HG03521 (cell line): ENCODE measurements around the gene CPVL.

Experiments
- ATAC-seq: cut with Tn5 transposase; IDR thresholded peaks from one replicate; pipeline ENCODE4 v1.9.1; 2021; ENCODE audit warnings: mild to moderate bottlenecking, moderate library complexity; ENCODE audit not compliant: unreplicated experiment

Gene CPVL

DNA sequence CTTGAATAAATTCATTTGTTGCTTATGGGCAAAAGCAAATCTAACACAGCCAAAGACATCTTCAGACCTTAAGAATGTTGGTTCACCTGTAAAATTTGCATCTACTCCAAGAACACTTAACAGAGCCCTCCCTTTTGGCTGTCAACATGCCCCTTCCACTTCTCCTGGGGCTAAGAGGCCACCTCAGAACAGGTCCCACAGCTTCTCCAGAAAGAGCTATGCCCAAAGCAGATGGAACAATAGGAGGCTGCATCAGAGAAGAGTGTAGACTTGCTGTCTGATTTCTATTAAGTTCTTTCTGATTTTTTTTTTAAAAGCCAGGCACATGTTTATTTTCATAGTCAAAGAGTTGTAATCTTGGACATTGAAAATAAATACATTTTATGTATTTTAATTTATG, 162.1 kb downstream of the CPVL start:
- no peak for ATAC-seq

DNA sequence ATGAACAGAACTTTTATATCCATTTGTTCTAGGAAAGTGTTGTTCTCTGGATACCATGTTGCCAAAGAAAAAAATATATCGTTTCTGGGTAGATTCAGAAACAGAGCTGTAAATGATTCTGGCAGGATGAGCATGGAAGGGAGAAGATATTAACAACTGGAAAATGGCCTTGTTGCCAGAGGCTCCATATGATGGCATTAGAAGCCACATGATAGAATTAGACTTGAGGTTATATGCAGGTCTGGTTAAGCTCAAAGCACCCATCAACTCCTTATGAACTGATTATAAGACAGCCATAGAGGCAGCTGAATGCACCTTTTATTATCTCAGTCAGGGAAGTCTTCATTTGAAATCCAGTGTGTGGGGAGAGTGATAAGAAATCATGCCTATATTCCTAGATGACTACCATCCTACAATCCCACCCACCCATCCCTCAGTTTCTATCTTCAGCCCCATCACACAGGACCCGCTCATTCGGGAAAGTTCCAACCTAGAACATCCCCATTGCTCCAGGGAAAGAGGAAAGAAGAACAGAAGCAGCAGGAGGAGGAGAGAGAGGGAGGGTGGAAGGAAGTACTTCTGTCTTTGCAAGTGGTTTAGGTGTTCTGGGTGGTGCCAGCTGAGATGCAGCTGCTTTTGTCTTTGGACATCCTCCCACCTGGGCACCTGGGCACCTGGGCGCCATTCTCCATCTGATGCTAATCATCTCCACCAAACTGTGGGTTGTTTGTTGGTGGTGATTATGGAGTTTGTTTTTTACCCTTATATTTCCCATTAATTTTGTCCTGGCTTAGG, 162.7 kb downstream of the CPVL start:
- ATAC-seq, result no peak

DNA sequence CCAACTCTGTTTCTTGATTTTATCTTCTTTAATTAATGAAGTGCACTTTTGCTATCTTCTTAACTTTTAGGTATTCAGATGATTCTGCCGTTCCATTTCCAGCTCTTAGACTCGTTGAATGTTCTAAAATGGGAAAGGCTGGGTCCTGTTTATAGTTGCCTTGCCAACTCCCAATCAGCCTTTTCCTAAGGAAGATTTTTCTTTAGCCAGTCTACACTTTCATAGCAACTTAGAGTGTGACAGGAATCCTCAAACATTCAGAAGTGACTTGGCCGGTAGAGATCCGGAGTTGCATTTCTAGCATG, 165.2 kb downstream of the CPVL start:
- no peak for ATAC-seq

DNA sequence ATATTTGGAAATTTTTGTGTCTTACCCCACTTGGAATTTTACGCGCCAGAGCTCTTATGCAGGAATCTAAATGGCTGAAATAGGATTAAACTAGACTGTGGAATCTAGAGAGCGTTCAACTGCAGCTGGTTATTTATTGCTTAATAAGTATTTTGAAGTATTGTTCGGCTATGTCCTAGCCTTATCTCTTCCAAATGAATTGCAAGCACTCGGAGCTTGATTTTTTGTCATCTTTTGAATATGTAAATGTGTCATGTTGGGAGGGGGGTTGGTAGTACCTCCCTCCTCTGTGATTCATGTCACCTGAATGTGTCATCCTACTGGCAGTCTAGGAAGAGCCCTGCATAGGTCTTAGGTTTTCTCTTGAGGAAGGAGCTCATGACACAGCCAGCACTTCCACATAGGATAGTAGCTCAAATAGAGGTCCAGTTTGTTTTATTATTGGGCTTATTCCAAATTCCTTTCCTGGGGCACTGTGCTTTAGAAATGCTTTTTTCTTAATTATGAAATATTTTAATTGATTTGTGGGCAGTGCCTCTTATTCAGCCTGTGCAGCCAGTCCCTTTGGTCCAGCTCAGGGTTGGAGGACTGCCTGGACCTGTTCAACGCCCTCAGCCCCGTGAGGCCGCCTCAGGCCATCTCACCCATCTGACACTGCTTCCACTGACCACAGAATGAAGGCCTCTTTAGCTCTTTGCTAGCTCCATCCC, 165.7 kb downstream of the CPVL start:
- ATAC-seq, result no peak

DNA sequence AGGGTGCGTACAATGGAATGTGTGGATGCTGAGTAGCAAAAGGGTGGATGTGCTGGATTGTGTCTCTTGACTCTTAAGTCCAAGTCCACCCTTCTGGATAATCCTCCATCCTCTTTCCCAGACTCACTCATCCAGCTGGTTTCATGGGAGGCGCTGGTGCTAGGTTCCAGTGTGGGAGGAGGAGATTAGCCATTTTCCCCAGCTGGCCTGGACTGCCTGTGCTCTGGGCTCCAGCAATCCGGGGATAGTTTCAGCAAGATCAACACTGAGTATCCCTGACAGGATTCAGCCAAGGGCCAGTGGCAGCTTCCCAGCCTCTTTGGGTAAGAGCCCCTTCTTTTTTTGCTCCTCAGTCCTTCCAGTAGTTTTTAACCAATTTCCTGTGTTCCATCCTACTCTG, 166.6 kb downstream of the CPVL start:
- no peak for ATAC-seq

DNA sequence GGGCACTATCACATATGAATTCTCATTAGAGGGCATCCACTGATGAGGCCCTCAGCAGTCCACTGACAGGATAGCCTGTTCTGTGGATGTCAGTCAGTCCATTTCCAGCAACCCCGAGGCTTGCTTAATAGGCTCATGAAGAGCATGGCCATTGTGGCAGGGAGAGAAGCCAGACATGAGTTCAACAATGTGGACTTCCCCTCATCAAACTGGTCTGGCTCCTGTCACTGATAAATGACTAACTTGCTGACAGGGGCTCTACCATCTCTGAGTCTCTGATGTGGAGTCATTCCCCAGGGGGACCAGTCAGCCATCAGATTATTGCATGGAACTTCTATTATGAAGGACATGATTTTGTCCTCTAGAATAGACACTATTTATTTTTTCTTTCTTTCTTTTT, 168.5 kb downstream of the CPVL start:
- ATAC-seq, result no peak

DNA sequence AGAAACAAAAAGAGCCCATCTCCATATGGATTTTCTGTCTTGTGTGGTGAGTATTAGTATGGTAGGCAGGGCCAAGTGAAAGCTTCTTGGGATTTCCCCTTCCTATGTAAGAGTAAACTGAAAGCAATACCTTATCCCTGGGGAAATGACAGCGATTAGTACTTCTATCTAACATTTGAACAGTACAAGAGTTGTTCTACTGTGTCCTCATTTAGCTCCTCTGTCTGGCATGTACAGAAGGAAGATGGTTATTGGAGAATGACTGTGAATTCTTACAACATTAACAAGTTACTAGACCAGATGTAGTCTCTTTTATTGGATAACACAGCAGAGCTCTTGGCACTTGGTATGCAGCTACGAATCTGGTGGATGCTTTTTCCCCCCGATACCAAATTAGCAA, 170.3 kb downstream of the CPVL start:
- ATAC-seq, result no peak

DNA sequence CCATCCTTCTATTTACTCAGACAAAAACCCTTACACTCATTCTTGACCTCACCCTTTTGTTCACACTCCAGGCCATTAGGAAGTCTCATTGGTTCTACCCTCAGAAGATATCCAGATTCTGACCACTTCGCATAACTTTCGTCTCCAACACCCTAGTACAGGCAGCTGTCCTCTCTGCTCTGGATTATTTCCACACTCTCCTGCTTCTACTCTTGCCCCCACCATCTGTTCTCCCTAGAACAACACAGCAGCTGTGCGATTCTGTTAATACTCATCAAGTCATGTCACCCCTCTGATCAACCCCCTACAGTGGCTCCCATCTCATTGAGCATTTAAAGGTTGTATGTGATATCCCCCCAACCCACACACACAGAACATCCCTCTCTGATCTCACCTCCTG, 172.7 kb downstream of the CPVL start:
- no peak for ATAC-seq

DNA sequence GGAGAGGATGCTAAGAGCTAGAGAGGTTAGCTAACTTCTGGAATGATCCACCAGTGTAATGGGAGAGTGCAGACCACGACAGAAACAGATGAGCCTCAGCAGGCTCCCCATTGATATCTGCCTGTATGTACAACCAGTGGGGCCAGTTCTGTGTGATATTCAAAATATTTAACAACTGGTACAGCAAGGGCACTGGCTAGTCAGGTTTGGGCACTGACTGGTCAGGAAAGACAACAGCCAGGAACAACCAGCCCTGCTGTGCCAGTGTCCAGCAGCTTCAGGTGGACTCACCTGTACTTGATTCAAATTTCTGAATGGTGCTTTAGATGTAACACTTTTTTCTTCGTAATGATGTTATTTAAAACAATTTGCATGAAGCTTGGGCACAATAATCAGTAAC, 182.3 kb downstream of the CPVL start:
- ATAC-seq, result no peak

DNA sequence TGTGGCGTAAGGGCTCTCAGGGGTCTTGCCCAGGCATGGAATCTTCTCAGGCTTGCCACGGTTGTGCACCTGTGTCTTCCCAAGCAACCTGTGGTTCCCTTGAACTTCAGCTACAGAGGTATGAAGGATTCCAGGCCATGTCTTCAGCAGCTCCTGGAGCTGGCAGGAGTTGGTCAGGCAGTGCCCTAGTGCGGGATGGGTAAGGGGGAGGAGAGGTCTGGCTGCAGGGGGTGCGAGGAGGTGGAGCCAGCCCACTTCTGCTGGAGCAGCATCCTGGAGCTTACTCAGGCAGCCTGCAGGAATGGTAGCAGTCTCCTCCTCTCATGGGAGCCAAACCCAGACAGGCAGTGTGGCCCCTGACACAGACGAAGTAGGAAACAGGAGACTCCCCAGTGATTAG, 184.4 kb downstream of the CPVL start:
- ATAC-seq, result no peak

DNA sequence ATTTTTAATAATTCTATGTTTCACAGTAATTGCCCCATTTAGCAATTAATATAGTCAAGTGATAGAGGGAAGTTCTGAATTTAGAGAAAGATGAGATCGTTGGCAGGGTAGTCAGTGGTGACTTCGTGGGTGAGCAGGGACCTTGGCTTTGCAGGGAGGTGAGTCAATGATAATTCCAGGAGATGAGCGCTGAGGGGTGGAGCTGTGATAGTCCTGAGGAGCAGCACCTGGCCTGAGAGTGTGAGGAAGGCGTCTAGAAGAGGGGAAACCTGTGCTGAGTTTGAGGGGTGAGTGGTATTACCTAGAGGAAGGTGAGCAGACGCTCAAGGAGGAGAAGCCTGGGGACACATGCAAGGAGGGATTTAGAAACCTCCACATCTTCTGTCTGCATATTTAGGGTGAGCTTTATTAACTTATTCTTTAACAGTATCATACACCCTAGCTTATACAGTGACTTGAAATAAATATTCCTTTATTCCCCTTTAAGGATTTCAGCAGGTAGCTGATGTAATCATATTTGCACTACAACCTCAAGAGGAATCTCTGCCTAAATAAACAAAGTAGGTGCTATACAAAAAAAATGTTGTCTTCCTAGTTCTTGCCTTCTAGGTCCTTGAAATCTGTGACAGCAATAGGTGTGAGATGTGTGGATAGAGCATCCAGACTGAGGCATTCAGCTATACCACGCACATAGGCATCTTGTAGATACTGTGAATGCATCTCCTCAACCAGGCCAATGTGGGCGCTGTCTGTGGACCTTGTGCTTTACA, 186.1 kb downstream of the CPVL start:
- no peak for ATAC-seq

DNA sequence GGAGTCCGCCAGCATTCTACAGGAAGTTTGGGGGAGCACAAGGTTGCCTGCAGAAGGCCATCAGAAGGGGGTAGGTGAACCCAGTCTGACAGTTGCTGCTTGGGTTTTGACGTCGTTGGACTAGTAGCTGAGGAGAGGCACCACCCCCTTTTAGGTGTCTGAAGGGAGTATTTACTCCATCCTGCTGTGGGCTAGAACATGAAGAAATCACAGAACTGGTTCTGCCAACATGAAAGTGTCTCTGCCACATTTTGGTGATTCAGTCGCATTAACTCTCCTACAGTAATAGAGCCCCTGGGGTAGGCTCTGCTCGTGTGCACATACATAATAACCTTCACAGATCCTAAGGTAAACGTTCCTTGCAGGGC, 187.4 kb downstream of the CPVL start:
- ATAC-seq, result no peak

DNA sequence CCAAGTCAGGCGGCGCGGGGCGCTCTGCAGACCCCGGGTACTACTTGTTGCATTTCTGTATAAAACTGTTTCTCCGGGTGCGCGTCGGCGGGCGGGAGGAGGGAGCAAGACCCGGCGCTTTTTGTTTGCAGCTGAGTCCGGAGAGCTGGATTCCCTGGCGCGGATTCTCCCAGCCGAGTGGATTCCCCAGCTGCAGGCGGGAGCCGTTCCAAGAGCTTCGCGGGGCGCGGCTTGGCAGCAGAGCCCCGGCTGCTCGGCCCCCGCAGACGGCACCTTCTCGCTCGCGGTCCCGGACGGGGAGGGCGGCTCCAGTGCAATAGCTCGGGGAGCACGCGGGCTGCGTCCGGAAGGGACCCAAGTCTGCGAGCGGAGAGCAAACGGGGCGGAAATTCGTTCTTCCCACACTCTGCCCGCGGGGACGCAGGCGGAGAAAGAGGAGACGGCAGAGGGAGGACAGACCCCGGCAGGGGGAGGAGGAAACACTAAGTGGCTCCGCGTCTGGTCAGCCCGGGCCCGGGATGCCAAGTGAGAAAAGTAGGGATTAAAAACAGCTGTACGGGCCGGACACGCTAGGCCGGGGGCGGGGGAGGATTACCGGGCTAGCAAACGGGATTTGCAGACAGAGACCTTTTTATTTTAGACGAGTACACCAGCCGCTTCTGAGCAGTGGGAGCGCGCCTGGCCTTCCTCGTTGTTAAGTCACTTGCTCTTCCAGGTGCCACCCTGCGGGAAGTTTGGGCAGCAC, 187.9 kb downstream of the CPVL start, which contains the start of gene TRIL:
Gene TRIL (minus strand): TSS at position 96 of the 745 bp plus-strand sequence. CDS start 284 bp downstream, outside the sequence.
- ATAC-seq, result no peak

DNA sequence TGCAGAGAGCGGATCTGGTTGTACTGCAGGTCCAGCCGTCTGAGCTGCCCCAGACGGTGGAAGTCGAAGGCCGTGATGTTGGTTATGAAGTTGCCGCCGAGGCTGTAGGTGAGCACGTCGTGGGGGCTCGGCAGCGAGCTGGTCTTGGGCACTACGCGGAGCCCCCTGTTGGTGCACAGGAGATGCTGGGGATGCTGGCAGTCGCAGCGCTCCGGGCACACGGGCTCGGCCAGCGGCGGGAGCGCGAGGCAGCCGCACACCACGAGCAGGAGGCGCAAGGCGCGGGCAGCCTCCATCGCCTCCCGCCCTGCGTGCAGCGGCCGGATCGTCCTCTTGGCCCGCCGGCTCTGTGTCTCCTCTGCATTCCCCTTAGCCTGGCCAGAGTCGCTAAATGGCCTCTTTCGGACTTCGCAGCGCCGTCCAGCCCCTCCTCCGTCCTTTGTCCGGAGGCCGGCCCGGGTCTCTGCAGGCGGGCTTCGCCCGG, 188.5 kb downstream of the CPVL start:
- no peak for ATAC-seq

DNA sequence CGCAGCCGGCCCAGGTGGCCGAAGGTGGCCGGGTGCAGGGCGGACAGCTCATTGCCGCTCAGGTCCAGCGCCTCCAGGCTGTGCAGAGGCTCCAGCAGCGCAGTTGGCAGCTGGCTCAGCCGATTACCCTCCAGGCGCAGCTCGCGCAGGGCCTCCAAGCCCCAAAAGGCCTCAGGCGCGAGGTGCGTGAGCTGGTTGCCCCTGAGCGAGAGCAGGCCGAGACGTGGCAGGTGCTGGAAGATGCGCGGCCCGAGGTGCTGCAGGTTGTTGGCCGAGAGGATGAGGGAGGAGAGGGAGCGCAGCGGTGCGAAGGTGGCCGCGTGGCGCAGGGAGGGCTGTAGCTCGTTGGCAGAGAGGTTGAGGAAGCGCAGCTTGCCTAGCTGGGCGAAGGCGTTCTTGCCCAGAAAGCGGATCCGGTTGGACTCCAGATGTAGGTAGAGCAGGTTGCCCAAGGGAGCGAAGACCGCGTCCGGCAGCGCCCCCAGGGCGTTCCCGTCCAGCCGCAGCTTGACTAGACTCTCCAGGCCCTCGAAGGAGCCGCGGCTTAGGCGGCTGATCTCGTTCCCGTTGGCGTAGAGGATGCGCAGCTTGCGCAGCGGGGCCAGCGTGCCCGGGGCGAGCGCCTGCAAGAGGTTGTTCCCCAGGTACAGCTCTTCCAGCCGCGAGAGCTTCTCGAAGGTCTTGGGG, 189.1 kb downstream of the CPVL start:
- no peak for ATAC-seq

DNA sequence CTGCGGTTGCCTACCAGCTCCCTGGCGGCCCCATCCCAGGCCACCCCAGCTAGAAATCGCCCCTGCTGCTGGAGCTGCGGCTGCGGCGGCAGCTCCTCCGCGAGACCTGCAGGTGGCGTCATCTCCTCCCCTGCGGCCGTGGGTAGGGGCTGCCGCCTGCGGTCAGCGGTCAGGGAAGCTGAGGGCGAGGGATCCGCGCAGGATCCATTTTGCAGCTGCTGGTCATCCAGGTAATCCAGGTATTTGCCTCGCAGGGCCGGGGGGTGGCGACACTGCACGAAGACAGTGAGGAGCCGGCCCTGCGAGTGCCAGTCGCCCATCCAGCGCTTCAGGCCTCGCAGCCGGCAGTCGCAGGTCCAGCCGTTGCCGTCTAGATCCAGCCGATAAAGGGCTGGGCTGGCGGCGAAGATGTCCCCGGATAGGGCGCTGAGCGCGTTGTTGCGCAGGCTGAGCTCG, 189.7 kb downstream of the CPVL start:
- ATAC-seq, result no peak

DNA sequence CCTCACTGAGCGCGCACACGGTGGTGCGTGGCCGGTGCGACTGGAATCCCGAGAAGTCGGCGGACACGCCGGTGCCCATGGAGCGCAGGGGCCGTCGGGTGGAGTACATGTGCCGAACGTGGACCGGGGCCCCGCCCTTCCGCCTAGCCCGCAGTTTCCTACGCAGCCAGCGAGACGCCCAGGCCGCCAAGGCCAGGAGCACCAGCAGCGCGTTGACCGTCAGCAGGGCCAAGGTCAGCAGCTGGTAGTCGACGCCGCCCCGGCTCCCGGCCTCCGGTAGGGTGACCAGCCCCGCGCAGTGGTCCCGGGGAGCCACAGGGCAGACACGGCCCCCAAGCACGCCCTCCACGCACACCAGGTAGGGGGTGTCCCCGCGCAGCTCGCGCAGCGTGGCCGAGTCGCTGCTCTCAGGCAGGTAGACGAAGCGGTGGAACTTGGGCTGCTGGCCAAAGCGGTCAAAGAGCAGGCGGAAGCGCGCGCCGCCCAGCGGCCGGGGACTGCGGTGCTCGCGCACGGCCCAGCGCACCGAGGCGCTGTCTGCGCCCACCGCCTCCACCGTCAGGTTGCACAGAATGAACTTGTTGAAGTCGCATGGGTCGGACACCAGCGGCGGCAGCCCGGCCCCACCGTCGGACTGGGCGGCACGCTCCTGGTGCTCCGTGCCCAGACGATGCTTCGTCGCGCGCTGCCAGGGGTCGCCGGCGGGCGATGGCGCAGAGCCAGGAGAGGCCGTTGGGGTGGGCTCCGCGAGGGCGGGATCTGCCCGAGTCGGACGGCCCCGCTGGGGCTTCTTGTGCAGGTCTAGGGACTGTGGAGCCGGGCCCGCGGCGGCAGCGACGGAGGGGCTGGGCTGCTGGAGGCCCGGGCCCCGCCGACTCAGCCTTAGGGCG, 190.4 kb downstream of the CPVL start:
- ATAC-seq, result no peak

DNA sequence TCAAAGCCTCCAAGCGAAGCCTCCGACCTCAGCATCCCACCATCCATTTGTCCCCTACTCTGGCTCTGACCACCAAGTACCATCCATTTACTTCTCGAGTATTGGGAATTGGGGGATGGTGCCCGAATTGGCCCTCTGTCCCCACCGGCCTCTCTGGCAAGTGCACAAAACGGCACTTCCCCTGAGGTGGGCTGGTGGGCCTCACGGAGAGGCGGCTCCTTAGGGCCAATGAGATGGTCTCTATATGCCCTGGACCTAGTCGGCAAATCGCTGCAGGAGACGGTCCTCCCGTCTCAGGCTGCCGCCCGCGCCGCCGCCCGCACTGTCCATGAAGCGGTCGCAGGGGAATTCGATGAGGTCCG, 191.0 kb downstream of the CPVL start:
- ATAC-seq, result no peak

DNA sequence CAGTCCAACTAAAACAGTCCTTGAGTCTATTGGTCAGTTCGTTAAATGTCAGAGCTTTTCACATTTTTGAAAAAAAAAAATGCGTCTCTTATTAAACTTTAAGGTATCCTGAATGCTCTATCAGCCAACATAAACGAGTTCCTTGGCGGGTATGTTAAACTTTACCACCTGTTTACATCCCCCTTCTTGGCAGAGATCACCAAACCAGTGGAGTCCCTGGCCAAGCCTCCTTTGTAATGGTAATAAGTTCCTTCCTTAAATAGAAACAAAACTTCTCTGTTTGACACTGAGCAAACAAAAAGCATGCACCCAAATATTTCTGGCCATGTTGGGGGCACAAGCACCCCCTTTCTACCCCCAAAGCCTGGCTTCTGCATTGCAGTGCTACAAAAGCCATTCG, 191.4 kb downstream of the CPVL start:
- ATAC-seq, result no peak

DNA sequence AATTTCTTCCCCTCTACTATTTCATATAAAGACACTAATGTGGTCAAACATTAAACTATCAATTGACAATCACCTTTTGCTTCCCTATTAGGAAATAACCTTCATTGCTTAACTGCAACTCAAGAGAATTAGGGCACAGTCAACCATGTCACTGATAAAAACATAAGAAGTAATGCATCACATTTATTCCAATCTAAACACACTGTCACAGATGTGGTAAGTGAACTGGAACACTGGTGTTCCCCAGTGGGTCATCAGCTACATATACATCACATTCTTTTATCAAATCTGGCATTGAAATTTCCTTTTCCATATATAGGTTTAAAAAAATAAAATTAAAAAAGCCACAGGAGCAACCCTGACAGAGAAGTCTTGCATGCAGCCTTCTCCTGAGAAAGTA, 191.9 kb downstream of the CPVL start:
- ATAC-seq, result no peak
